ENCODE measurements around the gene PDE4B. TPM values are rescaled to one million over a fixed set of nuclear protein-coding genes. Genes with fewer than 3 reads are reported as not detected.

PDE4B gene
- total and polyA plus RNA-seq, 2 of the 13 experiments (the other 11 are each of a cell fraction or from before 2014, with no cell fraction given): not detected

- no peak for FAIRE-seq
- POLR2A ChIA-PET: no interaction called here
- Histone ChIP-seq H3K9me3 (ENCODE audit: low read length) (no peaks in the 10 kb centered on the region; the same call in 1 of the 2 replicates), H2AFZ (ENCODE audit: low read length) (no peak overlapping the region), H3K27me3 (ENCODE audit: control insufficient read depth in 1 of 2, insufficient read depth in 2 of 2, low read length in 2 of 2) (no peaks in the 10 kb centered on the region), H3K4me3 (replicated peaks in 1 of 3; ENCODE audit: insufficient read depth in 1 of 3, low read depth in 2 of 3, low read length in 3 of 3) (no peak overlapping the region), H3K27ac (ENCODE audit: extremely low read length, insufficient read depth, low read length) (no peak overlapping the region), H3K4me2 (ENCODE audit: low read depth, low read length) (no peak overlapping the region), H3K79me2 (ENCODE audit: insufficient read depth, low read length) (no peaks in the 10 kb centered on the region), H4K20me1 (ENCODE audit: insufficient read depth, low read length) (no peaks in the 10 kb centered on the region), H3K36me3 (replicated peaks in 1 of 2; ENCODE audit: control insufficient read depth in 1 of 2, insufficient read depth in 2 of 2, low read length in 2 of 2) (no peaks in the 10 kb centered on the region), H3K9ac (ENCODE audit: insufficient read depth, low read depth, low read length) (no peak overlapping the region), H3K4me1 (ENCODE audit: insufficient read depth, low read length) (no peaks in the 10 kb centered on the region)
- WGBS (ENCODE audit: low lambda C conversion rate): 2% methylated on average over 4 of the region's 4 CpGs
- in situ Hi-C loops (cut with HindIII; ENCODE audit: extremely low pct_ligation_motif_present, low pct_unique_long_range_greater_than_20kb) (no loop called here), intact Hi-C loops (cut with micrococcal nuclease; ENCODE audit: unreplicated experiment) (no loop called here)
- CTCF ChIA-PET (ENCODE audit: low intra/inter-chr PET ratio, low total read pairs): no interaction called here
- DNase-seq (ENCODE audit: low spot score): no peak
- BruUV-seq (replicated peaks): no TSS peak
- ATAC-seq: no peak
- TF ChIP-seq ZNF501 (CRISPR knock-in tag; IDR thresholded peaks at IDR 0.05): no peak
- TF ChIP-seq REXO4 (CRISPR knock-in tag; IDR thresholded peaks at IDR 0.05; ENCODE audit: borderline replicate concordance): no peak
- TF ChIP-seq MZF1 (CRISPR knock-in tag; IDR thresholded peaks at IDR 0.05; ENCODE audit: borderline replicate concordance): no peak
- TF ChIP-seq SMYD3 (CRISPR knock-in tag; IDR thresholded peaks at IDR 0.05): no peak
- TF ChIP-seq XRCC5 (optimal IDR thresholded peaks at IDR 0.05; ENCODE audit: low read length): no peak
- TF ChIP-seq BORCS8-MEF2B (CRISPR knock-in tag; IDR thresholded peaks at IDR 0.05): no peak
- TF ChIP-seq ZNF530 (CRISPR knock-in tag; IDR thresholded peaks at IDR 0.05; ENCODE audit: low read depth): no peak
- no peak for TF ChIP-seq ZNF136 (CRISPR knock-in tag; IDR thresholded peaks at IDR 0.05; ENCODE audit: low read depth)
- TF ChIP-seq IRF1 (CRISPR knock-in tag; IDR thresholded peaks at IDR 0.05; ENCODE audit: low read depth): no peak
- no peak for TF ChIP-seq NFYB (CRISPR knock-in tag; IDR thresholded peaks at IDR 0.05)
- TF ChIP-seq ZNF292 (CRISPR knock-in tag; IDR thresholded peaks at IDR 0.05; ENCODE audit: borderline replicate concordance, low read depth): no peak
- TF ChIP-seq ZFP36L2 (CRISPR knock-in tag; IDR thresholded peaks at IDR 0.05): no peak
- no peak for TF ChIP-seq KDM5B (CRISPR knock-in tag; IDR thresholded peaks at IDR 0.05; ENCODE audit: borderline replicate concordance)
- TF ChIP-seq ZFP82 (CRISPR knock-in tag; IDR thresholded peaks at IDR 0.05; ENCODE audit: borderline replicate concordance): no peak
- TF ChIP-seq HNF1A (IDR thresholded peaks at IDR 0.05; ENCODE audit: low read depth): no peak
- TF ChIP-seq HNF1A (CRISPR knock-in tag; IDR thresholded peaks at IDR 0.05; ENCODE audit: borderline replicate concordance): no peak
- no peak for TF ChIP-seq SOX13 (IDR thresholded peaks at IDR 0.05)
- TF ChIP-seq SOX13 (CRISPR knock-in tag; conservative IDR thresholded peaks at IDR 0.05 in 1 of 2, IDR thresholded peaks at IDR 0.05 in 1 of 2): no peak
- TF ChIP-seq ZNF670 (CRISPR knock-in tag; IDR thresholded peaks at IDR 0.05; ENCODE audit: borderline replicate concordance): no peak
- TF ChIP-seq KAT7 (CRISPR knock-in tag; IDR thresholded peaks at IDR 0.05; ENCODE audit: borderline replicate concordance): no peak
Observed at GRCh38 chr1:66069976-66070876, 277.5 kb downstream of the PDE4B start.

Measured in HepG2 (cell line).